Karpas-422 (cell line): ENCODE measurements around the gene MOSMO. TPM values are rescaled to one million over a fixed set of nuclear protein-coding genes. Genes with fewer than 3 reads are reported as not detected.

Source experiments
- DNase-seq: peaks from one replicate; pipeline ENCODE4 v3.0.0-alpha.2; 2015
- H2AFZ ChIP-seq: fragments of 200-600 bp; sonication (generic); 2 replicates; pipeline ENCODE4 v1.6.1; 2014; ENCODE audit warnings: antibody characterized with exemption, low read length, mixed read lengths
- H3K27ac ChIP-seq: fragments of 200-600 bp; sonication (generic); 2 replicates; pipeline ENCODE4 v1.5.1; 2014; ENCODE audit warnings: mild to moderate bottlenecking, low read length, moderate library complexity
- H3K27me3 ChIP-seq: fragments of 200-600 bp; sonication (generic); 2 replicates; pipeline ENCODE4 v1.6.1; 2014; ENCODE audit warnings: low read length, mixed read lengths
- H3K36me3 ChIP-seq: fragments of 200-600 bp; sonication (generic); 2 replicates; pipeline ENCODE4 v1.6.1; 2014; ENCODE audit warnings: low read length, mixed read lengths; ENCODE audit not compliant: insufficient read depth
- H3K4me1 ChIP-seq: fragments of 200-600 bp; sonication (generic); 2 replicates; pipeline ENCODE4 v1.6.1; 2014; ENCODE audit warnings: mild to moderate bottlenecking, low read length, mixed read lengths
- H3K4me2 ChIP-seq: fragments of 200-600 bp; sonication (generic); 2 replicates; pipeline ENCODE4 v1.6.1; 2014; ENCODE audit warnings: low read length, low read depth, mild to moderate bottlenecking; ENCODE audit not compliant: poor library complexity, severe bottlenecking
- H3K4me3 ChIP-seq: fragments of 200-600 bp; sonication (generic); 2 replicates; pipeline ENCODE4 v1.5.1; 2014; ENCODE audit warnings: mild to moderate bottlenecking, antibody characterized with exemption, low read length, mixed read lengths
- H3K79me2 ChIP-seq: fragments of 200-600 bp; sonication (generic); 2 replicates; pipeline ENCODE4 v1.6.1; 2014; ENCODE audit warnings: mild to moderate bottlenecking, low read length, mixed read lengths
- H3K9ac ChIP-seq: fragments of 200-600 bp; sonication (generic); 2 replicates; pipeline ENCODE4 v1.6.0; 2014; ENCODE audit warnings: low read length
- H3K9me2 ChIP-seq: fragments of 200-600 bp; sonication (generic), shearing (Covaris generic); replicated peaks from 2 replicates; pipeline ENCODE4 v1.6.0; 2014; ENCODE audit warnings: mild to moderate bottlenecking, low read length, moderate library complexity; ENCODE audit not compliant: insufficient read depth
- H3K9me3 ChIP-seq: fragments of 300-700, 200-600 bp; sonication (generic); 2 replicates; pipeline ENCODE4 v1.6.1; 2014; ENCODE audit warnings: low read length, mixed read lengths
- H4K20me1 ChIP-seq: fragments of 200-600 bp; sonication (generic); 2 replicates; pipeline ENCODE4 v1.6.1; 2014; ENCODE audit warnings: mild to moderate bottlenecking, antibody characterized with exemption, low read length, low read depth; ENCODE audit not compliant: insufficient read depth
- total RNA-seq: library from RNA; depleted of rRNA; stranded (reverse); fragments of >200 nt; shearing (Covaris generic); gene quantifications from 2 replicates; pipeline ENCODE4 v1.2.3, GENCODE V29; 2014; ENCODE audit warnings: low replicate concordance

Gene MOSMO
- total RNA-seq, 1 experiment from 2014 or later, result 13.9 TPM

- no peaks in the 10 kb centered on the region for H3K9me2 ChIP-seq
- H2AFZ ChIP-seq, result no peak overlapping the region
- no peaks in the 10 kb centered on the region for H3K36me3 ChIP-seq
- H3K27me3 ChIP-seq, result no peaks in the 10 kb centered on the region
- H3K4me1 ChIP-seq, result no peaks in the 10 kb centered on the region
- H3K27ac ChIP-seq, result no peak overlapping the region
- H3K9me3 ChIP-seq, result no peaks in the 10 kb centered on the region
- H3K4me2 ChIP-seq, result no peak overlapping the region
- H3K79me2 ChIP-seq, result no peaks in the 10 kb centered on the region
- H4K20me1 ChIP-seq, result peaks cover 19% of the 10 kb centered on the region
- DNase-seq, result no peak
- H3K4me3 ChIP-seq, result no peak overlapping the region
- no peak overlapping the region for H3K9ac ChIP-seq
Observed at GRCh38 chr16:22054847-22055590, 47.1 kb downstream of the MOSMO start.

- Histone ChIP-seq H3K9ac (no peak overlapping the region), H3K9me2 (no peaks in the 10 kb centered on the region), H3K4me2 (no peak overlapping the region), H4K20me1 (peaks cover 23% of the 10 kb centered on the region), H3K36me3 (no peaks in the 10 kb centered on the region), H3K9me3 (no peaks in the 10 kb centered on the region), H2AFZ (no peak overlapping the region), H3K4me1 (no peaks in the 10 kb centered on the region), H3K27ac (no peak overlapping the region), H3K4me3 (no peak overlapping the region), H3K27me3 (no peaks in the 10 kb centered on the region), H3K79me2 (no peaks in the 10 kb centered on the region)
- DNase-seq, result no peak
Observed at GRCh38 chr16:22055881-22056280, 48.0 kb downstream of the MOSMO start.

- no peak for DNase-seq
- Histone ChIP-seq H3K27ac (no peak overlapping the region), H3K79me2 (no peaks in the 10 kb centered on the region), H3K4me2 (no peak overlapping the region), H3K9ac (no peak overlapping the region), H4K20me1 (peaks cover 32% of the 10 kb centered on the region), H3K4me1 (no peaks in the 10 kb centered on the region), H3K4me3 (no peak overlapping the region), H3K9me3 (no peaks in the 10 kb centered on the region), H3K9me2 (no peaks in the 10 kb centered on the region), H3K27me3 (no peaks in the 10 kb centered on the region), H3K36me3 (no peaks in the 10 kb centered on the region), H2AFZ (no peak overlapping the region)
Observed at GRCh38 chr16:22063888-22064467, 56.1 kb downstream of the MOSMO start.

GRCh38 chr16:22065252-22065651, 57.3 kb downstream of the MOSMO start:
- Histone ChIP-seq H4K20me1 (peaks cover 35% of the 10 kb centered on the region), H2AFZ (no peak overlapping the region), H3K9ac (no peak overlapping the region), H3K4me2 (no peak overlapping the region), H3K4me3 (no peak overlapping the region), H3K27me3 (no peaks in the 10 kb centered on the region), H3K9me3 (no peaks in the 10 kb centered on the region), H3K9me2 (no peaks in the 10 kb centered on the region), H3K36me3 (no peaks in the 10 kb centered on the region), H3K79me2 (no peaks in the 10 kb centered on the region), H3K27ac (no peak overlapping the region), H3K4me1 (no peaks in the 10 kb centered on the region)
- DNase-seq, result no peak

GRCh38 chr16:22070361-22071330, 62.7 kb downstream of the MOSMO start:
- Histone ChIP-seq H3K79me2 (no peaks in the 10 kb centered on the region), H3K9me2 (no peaks in the 10 kb centered on the region), H3K4me2 (no peak overlapping the region), H4K20me1 (peaks cover 18% of the 10 kb centered on the region), H3K36me3 (no peaks in the 10 kb centered on the region), H3K4me1 (no peaks in the 10 kb centered on the region), H2AFZ (no peak overlapping the region), H3K27ac (no peak overlapping the region), H3K9ac (no peak overlapping the region), H3K27me3 (no peaks in the 10 kb centered on the region), H3K4me3 (no peak overlapping the region), H3K9me3 (no peaks in the 10 kb centered on the region)
- no peak for DNase-seq

- DNase-seq, result no peak
- no peak overlapping the region for H2AFZ ChIP-seq
- peaks cover 5% of the 10 kb centered on the region for H3K4me1 ChIP-seq
- no peaks in the 10 kb centered on the region for H3K36me3 ChIP-seq
- no peak overlapping the region for H3K27ac ChIP-seq
- H3K9me2 ChIP-seq, result no peaks in the 10 kb centered on the region
- H4K20me1 ChIP-seq, result peaks cover 18% of the 10 kb centered on the region
- H3K4me2 ChIP-seq, result no peak overlapping the region
- H3K4me3 ChIP-seq, result no peak overlapping the region
- no peaks in the 10 kb centered on the region for H3K79me2 ChIP-seq
- H3K9me3 ChIP-seq, result no peaks in the 10 kb centered on the region
- H3K9ac ChIP-seq, result no peak overlapping the region
- no peaks in the 10 kb centered on the region for H3K27me3 ChIP-seq
Observed at GRCh38 chr16:22071331-22071910, 63.5 kb downstream of the MOSMO start.

GRCh38 chr16:22073350-22073749, 65.4 kb downstream of the MOSMO start:
- Histone ChIP-seq H3K9me3 (no peaks in the 10 kb centered on the region), H3K4me1 (peaks cover 14% of the 10 kb centered on the region), H3K36me3 (no peaks in the 10 kb centered on the region), H3K4me2 (no peak overlapping the region), H3K9me2 (no peaks in the 10 kb centered on the region), H3K27me3 (no peaks in the 10 kb centered on the region), H3K4me3 (no peak overlapping the region), H3K9ac (no peak overlapping the region), H3K79me2 (no peaks in the 10 kb centered on the region), H3K27ac (no peak overlapping the region), H2AFZ (no peak overlapping the region), H4K20me1 (peaks cover 18% of the 10 kb centered on the region)
- DNase-seq, result no peak
